ENCODE results near the gene UBL3. TPM values are rescaled to one million over a fixed set of nuclear protein-coding genes. Genes with fewer than 3 reads are reported as not detected.

Gene UBL3
- total and polyA plus RNA-seq, 8 donors, result 37.2 to 50.4 (median 44.3) TPM

- Histone ChIP-seq H3K4me1 (peaks cover 5 to 21% of the 10 kb centered on the region in 2 donors), H3K9me3 (no peaks in the 10 kb centered on the region), H3K36me3 (no peaks in the 10 kb centered on the region), H3K4me3 (no peak overlapping the region), H3K27ac (no peak overlapping the region), H3K27me3 (no peaks in the 10 kb centered on the region)
- intact Hi-C loops (cut with DNase I), result no loop called here
- no peak for TF ChIP-seq CTCF (IDR thresholded peaks at IDR 0.05)
- DNase-seq, result no peak
- no peak for ATAC-seq
Measured at GRCh38 chr13:29819143-29819542, 31.3 kb downstream of the UBL3 start.

GRCh38 chr13:29817604-29818378, 32.6 kb downstream of the UBL3 start:
- Histone ChIP-seq H3K36me3 (no peaks in the 10 kb centered on the region), H3K4me1 (peaks cover 5 to 21% of the 10 kb centered on the region in 2 donors), H3K27me3 (no peaks in the 10 kb centered on the region), H3K4me3 (no peak overlapping the region), H3K27ac (no peak overlapping the region), H3K9me3 (no peaks in the 10 kb centered on the region)
- DNase-seq, result no peak
- no peak for TF ChIP-seq CTCF (IDR thresholded peaks at IDR 0.05)
- ATAC-seq, result peak; percentile 49
- intact Hi-C loops (cut with DNase I), result no loop called here

GRCh38 chr13:29816715-29817114, 33.7 kb downstream of the UBL3 start:
- no peak for ATAC-seq

GRCh38 chr13:29815336-29815735, 35.1 kb downstream of the UBL3 start:
- Histone ChIP-seq H3K36me3 (no peaks in the 10 kb centered on the region), H3K27me3 (no peaks in the 10 kb centered on the region), H3K9me3 (no peaks in the 10 kb centered on the region), H3K27ac (no peak overlapping the region), H3K4me3 (no peak overlapping the region), H3K4me1 (peaks cover 6 to 27% of the 10 kb centered on the region in 2 donors)
- intact Hi-C loops (cut with DNase I), result no loop called here
- no peak for TF ChIP-seq CTCF (IDR thresholded peaks at IDR 0.05)
- no peak for ATAC-seq
- DNase-seq, result no peak

More at GRCh38 chr13:29816715-29817114, 33.7 kb downstream of the UBL3 start:
- H3K27ac ChIP-seq, result no peak overlapping the region
- no peak for TF ChIP-seq CTCF (IDR thresholded peaks at IDR 0.05)
- DNase-seq, result no peak
- no peaks in the 10 kb centered on the region for H3K9me3 ChIP-seq
- H3K36me3 ChIP-seq, result no peaks in the 10 kb centered on the region
- no peaks in the 10 kb centered on the region for H3K27me3 ChIP-seq
- peaks cover 5 to 21% of the 10 kb centered on the region in 2 donors for H3K4me1 ChIP-seq
- intact Hi-C loops (cut with DNase I), result no loop called here
- no peak overlapping the region for H3K4me3 ChIP-seq

GRCh38 chr13:29810898-29811297, 39.5 kb downstream of the UBL3 start:
- TF ChIP-seq CTCF (IDR thresholded peaks at IDR 0.05), result no peak
- H3K9me3 ChIP-seq, result no peaks in the 10 kb centered on the region
- DNase-seq (no peak), ATAC-seq (no peak)
- no peak overlapping the region for H3K27ac ChIP-seq
- peaks cover 5 to 18% of the 10 kb centered on the region in 2 donors for H3K4me1 ChIP-seq
- intact Hi-C loops (cut with DNase I), result no loop called here
- no peaks in the 10 kb centered on the region for H3K36me3 ChIP-seq
- H3K27me3 ChIP-seq, result no peaks in the 10 kb centered on the region
- H3K4me3 ChIP-seq, result no peak overlapping the region
